Stimulated activated memory B cell treated with anti-CD40 and anti-IgM and Interleukin-4, amounts not matched to agents 10 μg/mL and 1 μg/mL and 100 μg/mL, for 72 hours (primary cell): ENCODE results near the gene CACNG3.

Source experiments
- ATAC-seq: fragments of 150-1000 bp; cut with Tn5 transposase; 2 replicates; pipeline ENCODE4 v1.10.0; 2021
- H3K27ac Mint-ChIP-seq: one replicate; pipeline ENCODE4 v1.8.0; 2022; ENCODE audit warnings: mild to moderate bottlenecking, mixed read lengths
- H3K27me3 Mint-ChIP-seq: one replicate; pipeline ENCODE4 v1.8.0; 2022; ENCODE audit warnings: mixed read lengths
- H3K36me3 Mint-ChIP-seq: one replicate; pipeline ENCODE4 v1.8.0; 2022; ENCODE audit warnings: mixed read lengths
- H3K4me1 Mint-ChIP-seq: one replicate; pipeline ENCODE4 v1.8.0; 2022; ENCODE audit warnings: mixed read lengths
- H3K4me3 Mint-ChIP-seq: one replicate; pipeline ENCODE4 v1.8.0; 2022; ENCODE audit warnings: mild to moderate bottlenecking, moderate library complexity, mixed read lengths
- H3K9me3 Mint-ChIP-seq: one replicate; pipeline ENCODE4 v1.8.0; 2022; ENCODE audit warnings: mixed read lengths

CACNG3 gene

GRCh38 chr16:24258791-24259190 lies 2.7 kb downstream of the CACNG3 start:
- Mint-ChIP-seq H3K27ac (no peak overlapping the region), H3K4me1 (no peaks in the 10 kb centered on the region), H3K27me3 (peaks cover 71% of the 10 kb centered on the region), H3K36me3 (no peaks in the 10 kb centered on the region), H3K4me3 (no peak overlapping the region), H3K9me3 (no peaks in the 10 kb centered on the region)
- ATAC-seq, result no peak

- Mint-ChIP-seq H3K27ac (no peak overlapping the region), H3K4me3 (no peak overlapping the region), H3K9me3 (peaks cover 10% of the 10 kb centered on the region), H3K27me3 (peaks cover 41% of the 10 kb centered on the region), H3K36me3 (peaks cover 4% of the 10 kb centered on the region), H3K4me1 (no peaks in the 10 kb centered on the region)
- no peak for ATAC-seq
These were observed 6.7 kb downstream of the CACNG3 start for GRCh38 chr16:24262816-24263215.

GRCh38 chr16:24270721-24271442 lies 14.7 kb downstream of the CACNG3 start:
- H3K4me1 Mint-ChIP-seq, result no peaks in the 10 kb centered on the region
- peaks cover 4% of the 10 kb centered on the region for H3K36me3 Mint-ChIP-seq
- H3K4me3 Mint-ChIP-seq, result no peak overlapping the region
- ATAC-seq, result peak; percentile 16
- H3K9me3 Mint-ChIP-seq, result peaks cover 5% of the 10 kb centered on the region
- H3K27me3 Mint-ChIP-seq, result peaks cover 42% of the 10 kb centered on the region
- no peak overlapping the region for H3K27ac Mint-ChIP-seq

GRCh38 chr16:24272379-24272778 lies 16.2 kb downstream of the CACNG3 start:
- H3K27me3 Mint-ChIP-seq, result peaks cover 43% of the 10 kb centered on the region
- no peak for ATAC-seq
- H3K4me3 Mint-ChIP-seq, result no peak overlapping the region
- no peaks in the 10 kb centered on the region for H3K9me3 Mint-ChIP-seq
- H3K4me1 Mint-ChIP-seq, result no peaks in the 10 kb centered on the region
- H3K27ac Mint-ChIP-seq, result no peak overlapping the region
- no peaks in the 10 kb centered on the region for H3K36me3 Mint-ChIP-seq

- Mint-ChIP-seq H3K9me3 (no peaks in the 10 kb centered on the region), H3K4me3 (no peak overlapping the region)
These were observed 17.5 kb downstream of the CACNG3 start for GRCh38 chr16:24273508-24274182.

GRCh38 chr16:24275413-24275812 lies 19.3 kb downstream of the CACNG3 start:
- Mint-ChIP-seq H3K4me3 (no peak overlapping the region), H3K27ac (no peak overlapping the region), H3K36me3 (no peaks in the 10 kb centered on the region), H3K27me3 (peaks cover 60% of the 10 kb centered on the region), H3K4me1 (no peaks in the 10 kb centered on the region), H3K9me3 (no peaks in the 10 kb centered on the region)
- ATAC-seq, result no peak

More at GRCh38 chr16:24273508-24274182, 17.5 kb downstream of the CACNG3 start:
- H3K27me3 Mint-ChIP-seq, result peaks cover 56% of the 10 kb centered on the region
- no peak for ATAC-seq
- H3K36me3 Mint-ChIP-seq, result no peaks in the 10 kb centered on the region
- no peak overlapping the region for H3K27ac Mint-ChIP-seq
- no peaks in the 10 kb centered on the region for H3K4me1 Mint-ChIP-seq

GRCh38 chr16:24279982-24280515 lies 23.9 kb downstream of the CACNG3 start:
- no peak overlapping the region for H3K4me3 Mint-ChIP-seq
- H3K4me1 Mint-ChIP-seq, result no peaks in the 10 kb centered on the region
- ATAC-seq, result peak; percentile 61
- H3K27me3 Mint-ChIP-seq, result peaks cover 37% of the 10 kb centered on the region
- no peaks in the 10 kb centered on the region for H3K9me3 Mint-ChIP-seq
- no peaks in the 10 kb centered on the region for H3K36me3 Mint-ChIP-seq
- H3K27ac Mint-ChIP-seq, result no peak overlapping the region

GRCh38 chr16:24281466-24281865 lies 25.3 kb downstream of the CACNG3 start:
- no peak overlapping the region for H3K27ac Mint-ChIP-seq
- no peak for ATAC-seq
- peaks cover 45% of the 10 kb centered on the region for H3K27me3 Mint-ChIP-seq
- H3K4me1 Mint-ChIP-seq, result no peaks in the 10 kb centered on the region
- H3K36me3 Mint-ChIP-seq, result no peaks in the 10 kb centered on the region
- no peak overlapping the region for H3K4me3 Mint-ChIP-seq
- no peaks in the 10 kb centered on the region for H3K9me3 Mint-ChIP-seq

GRCh38 chr16:24282141-24282540 lies 26.0 kb downstream of the CACNG3 start:
- Mint-ChIP-seq H3K9me3 (no peaks in the 10 kb centered on the region), H3K4me3 (no peak overlapping the region), H3K36me3 (no peaks in the 10 kb centered on the region), H3K4me1 (no peaks in the 10 kb centered on the region), H3K27me3 (peaks cover 45% of the 10 kb centered on the region), H3K27ac (no peak overlapping the region)
- no peak for ATAC-seq

GRCh38 chr16:24286741-24287405 lies 30.7 kb downstream of the CACNG3 start:
- peaks cover 3% of the 10 kb centered on the region for H3K9me3 Mint-ChIP-seq
- H3K4me1 Mint-ChIP-seq, result no peaks in the 10 kb centered on the region
- no peak overlapping the region for H3K4me3 Mint-ChIP-seq
- no peak overlapping the region for H3K27ac Mint-ChIP-seq
- no peak for ATAC-seq
- peaks cover 30% of the 10 kb centered on the region for H3K27me3 Mint-ChIP-seq
- H3K36me3 Mint-ChIP-seq, result no peaks in the 10 kb centered on the region

- H3K27me3 Mint-ChIP-seq, result peaks cover 46% of the 10 kb centered on the region
- no peak for ATAC-seq
- no peaks in the 10 kb centered on the region for H3K4me1 Mint-ChIP-seq
- H3K36me3 Mint-ChIP-seq, result no peaks in the 10 kb centered on the region
- peaks cover 3% of the 10 kb centered on the region for H3K9me3 Mint-ChIP-seq
- H3K27ac Mint-ChIP-seq, result no peak overlapping the region
- H3K4me3 Mint-ChIP-seq, result no peak overlapping the region
These were observed 32.4 kb downstream of the CACNG3 start for GRCh38 chr16:24288516-24288915.

- H3K27ac Mint-ChIP-seq, result no peak overlapping the region
- no peak overlapping the region for H3K4me3 Mint-ChIP-seq
- H3K4me1 Mint-ChIP-seq, result no peaks in the 10 kb centered on the region
- H3K9me3 Mint-ChIP-seq, result peaks cover 3% of the 10 kb centered on the region
- ATAC-seq, result no peak
- peaks cover 53% of the 10 kb centered on the region for H3K27me3 Mint-ChIP-seq
- no peaks in the 10 kb centered on the region for H3K36me3 Mint-ChIP-seq
These were observed 33.1 kb downstream of the CACNG3 start for GRCh38 chr16:24289166-24289700.

- Mint-ChIP-seq H3K4me1 (no peaks in the 10 kb centered on the region), H3K27ac (no peak overlapping the region), H3K36me3 (no peaks in the 10 kb centered on the region), H3K27me3 (peaks cover 38% of the 10 kb centered on the region), H3K9me3 (peaks cover 3% of the 10 kb centered on the region), H3K4me3 (no peak overlapping the region)
- ATAC-seq, result no peak
These were observed 35.8 kb downstream of the CACNG3 start for GRCh38 chr16:24291932-24292331.

- no peaks in the 10 kb centered on the region for H3K4me1 Mint-ChIP-seq
- H3K27ac Mint-ChIP-seq, result no peak overlapping the region
- no peak overlapping the region for H3K4me3 Mint-ChIP-seq
- H3K27me3 Mint-ChIP-seq, result peaks cover 34% of the 10 kb centered on the region
- H3K9me3 Mint-ChIP-seq, result peaks cover 3% of the 10 kb centered on the region
- no peak for ATAC-seq
- H3K36me3 Mint-ChIP-seq, result no peaks in the 10 kb centered on the region
These were observed 38.0 kb downstream of the CACNG3 start for GRCh38 chr16:24294131-24294530.

GRCh38 chr16:24297375-24297774 lies 41.2 kb downstream of the CACNG3 start:
- ATAC-seq, result no peak
- Mint-ChIP-seq H3K4me3 (no peak overlapping the region), H3K36me3 (no peaks in the 10 kb centered on the region), H3K27ac (no peak overlapping the region), H3K27me3 (peaks cover 18% of the 10 kb centered on the region), H3K4me1 (no peaks in the 10 kb centered on the region), H3K9me3 (no peaks in the 10 kb centered on the region)
